Thymus (tissue), 11 donors: ENCODE measurements around the gene IL22RA1. TPM values are rescaled to one million over a fixed set of nuclear protein-coding genes. Genes with fewer than 3 reads are reported as not detected.

Experiments
- DNase-seq, 9 donors: peaks; one replicate each; pipeline ENCODE4 v3.0.0-alpha.2; 2013; ENCODE audit warnings: low spot score in 9 of 9, low read depth in 6 of 9, missing footprints in 1 of 9
- H3K27ac ChIP-seq, 2 donors: one replicate each; pipeline ENCODE4 v1.5.1; 2013; ENCODE audit warnings: control low read depth in 1 of 2, low read depth in 1 of 2, low read length in 1 of 2, mild to moderate bottlenecking in 1 of 2, moderate library complexity in 1 of 2
- H3K27me3 ChIP-seq, 2 donors: one replicate each; pipeline ENCODE4 v1.5.1; 2013; ENCODE audit warnings: low read length in 1 of 2; ENCODE audit not compliant: control insufficient read depth in 2 of 2, insufficient read depth in 1 of 2
- H3K36me3 ChIP-seq, 2 donors: one replicate each; pipeline ENCODE4 v1.5.1; 2013; ENCODE audit warnings: low read length in 1 of 2, mild to moderate bottlenecking in 1 of 2, moderate library complexity in 1 of 2; ENCODE audit not compliant: control insufficient read depth in 2 of 2, insufficient read depth in 2 of 2
- H3K4me1 ChIP-seq, 2 donors: one replicate each; pipeline ENCODE4 v1.5.1; 2013; ENCODE audit warnings: low read length in 2 of 2; ENCODE audit not compliant: control insufficient read depth in 2 of 2, insufficient read depth in 2 of 2
- H3K4me3 ChIP-seq, 2 donors: one replicate each; pipeline ENCODE4 v1.5.1; 2013; ENCODE audit warnings: low read length in 2 of 2, control low read depth in 1 of 2, mild to moderate bottlenecking in 1 of 2
- H3K9me3 ChIP-seq, 2 donors: one replicate each; pipeline ENCODE4 v1.5.1; 2013; ENCODE audit warnings: low read length in 1 of 2, mild to moderate bottlenecking in 1 of 2; ENCODE audit not compliant: control insufficient read depth in 2 of 2, insufficient read depth in 1 of 2
- WGBS: extraction: QIAGEN DNeasy Blood & Tissue Kit; methylation state at CpG from one replicate; pipeline ENCODE4 v1.1.7; 2013; 5-methylcytosine and 5-hydroxymethylcytosine counted together
- polyA plus RNA-seq: library from polyadenylated mRNA; stranded (reverse); fragments of 200-250 nt; gene quantifications from one replicate; pipeline ENCODE4 v1.2.3, GENCODE V29; 2013
- total RNA-seq: library from RNA; stranded (reverse); fragments of 120-200 nt; gene quantifications from one replicate; pipeline ENCODE4 v1.2.4, GENCODE V29; 2013
- donor health status: healthy.

The IL22RA1 gene
- total and polyA plus RNA-seq, 2 donors: 0.09 TPM; not detected in 1

- Histone ChIP-seq H3K4me3 (no peak overlapping the region), H3K27ac (no peak overlapping the region), H3K9me3 (peaks cover 0 to 4% of the 10 kb centered on the region in 2 donors), H3K4me1 (no peaks in the 10 kb centered on the region), H3K36me3 (no peaks in the 10 kb centered on the region), H3K27me3 (no peaks in the 10 kb centered on the region)
- WGBS: 93% methylated on average over 1 of the region's 1 CpG
- DNase-seq: no peak
Measured at GRCh38 chr1:24133819-24134218, 9.1 kb downstream of the IL22RA1 start.

GRCh38 chr1:24130385-24130784 lies 12.6 kb downstream of the IL22RA1 start:
- H3K36me3 ChIP-seq: no peaks in the 10 kb centered on the region
- peaks cover 0 to 3% of the 10 kb centered on the region in 2 donors for H3K27me3 ChIP-seq
- H3K4me3 ChIP-seq: no peak overlapping the region
- WGBS: 92% methylated on average over 3 of the region's 3 CpGs
- H3K27ac ChIP-seq: no peak overlapping the region
- peaks cover 0 to 4% of the 10 kb centered on the region in 2 donors for H3K9me3 ChIP-seq
- DNase-seq: no peak
- no peaks in the 10 kb centered on the region for H3K4me1 ChIP-seq

- Histone ChIP-seq H3K27me3 (peaks cover 0 to 3% of the 10 kb centered on the region in 2 donors), H3K27ac (no peak overlapping the region), H3K4me1 (no peaks in the 10 kb centered on the region), H3K9me3 (peaks cover 0 to 4% of the 10 kb centered on the region in 2 donors), H3K4me3 (no peak overlapping the region), H3K36me3 (no peaks in the 10 kb centered on the region)
- WGBS: 94% methylated on average over 7 of the region's 7 CpGs
- no peak for DNase-seq
Measured at GRCh38 chr1:24127801-24128363, 15.1 kb downstream of the IL22RA1 start.

- no peak overlapping the region for H3K4me3 ChIP-seq
- no peak overlapping the region for H3K27ac ChIP-seq
- DNase-seq: no peak
- no peaks in the 10 kb centered on the region for H3K4me1 ChIP-seq
- WGBS: 94% methylated on average over 3 of the region's 3 CpGs
- peaks cover 0 to 4% of the 10 kb centered on the region in 2 donors for H3K9me3 ChIP-seq
- peaks cover 0 to 3% of the 10 kb centered on the region in 2 donors for H3K27me3 ChIP-seq
- H3K36me3 ChIP-seq: no peaks in the 10 kb centered on the region
Measured at GRCh38 chr1:24127134-24127800, 15.7 kb downstream of the IL22RA1 start.

- H3K4me1 ChIP-seq: no peaks in the 10 kb centered on the region
- 85% methylated on average over 5 of the region's 5 CpGs for WGBS
- H3K4me3 ChIP-seq: no peak overlapping the region
- H3K27me3 ChIP-seq: peaks cover 0 to 3% of the 10 kb centered on the region in 2 donors
- H3K27ac ChIP-seq: no peak overlapping the region
- H3K36me3 ChIP-seq: no peaks in the 10 kb centered on the region
- peaks cover 0 to 4% of the 10 kb centered on the region in 2 donors for H3K9me3 ChIP-seq
- no peak for DNase-seq
Measured at GRCh38 chr1:24126672-24127023, 16.3 kb downstream of the IL22RA1 start.

GRCh38 chr1:24126018-24126671 lies 16.8 kb downstream of the IL22RA1 start:
- 57% methylated on average over 6 of the region's 6 CpGs for WGBS
- Histone ChIP-seq H3K4me3 (no peak overlapping the region), H3K9me3 (peaks cover 0 to 4% of the 10 kb centered on the region in 2 donors), H3K4me1 (no peaks in the 10 kb centered on the region), H3K27me3 (peaks cover 0 to 3% of the 10 kb centered on the region in 2 donors), H3K27ac (no peak overlapping the region), H3K36me3 (no peaks in the 10 kb centered on the region)
- no peak for DNase-seq

GRCh38 chr1:24125456-24125855 lies 17.5 kb downstream of the IL22RA1 start:
- no peak for DNase-seq

GRCh38 chr1:24124980-24125379 lies 18.0 kb downstream of the IL22RA1 start:
- no peak overlapping the region for H3K27ac ChIP-seq
- WGBS: 94% methylated on average over 2 of the region's 2 CpGs
- H3K36me3 ChIP-seq: no peaks in the 10 kb centered on the region
- H3K27me3 ChIP-seq: peaks cover 0 to 3% of the 10 kb centered on the region in 2 donors
- no peak overlapping the region for H3K4me3 ChIP-seq
- H3K4me1 ChIP-seq: peaks cover 0 to 3% of the 10 kb centered on the region in 2 donors
- no peak for DNase-seq
- no peaks in the 10 kb centered on the region for H3K9me3 ChIP-seq

More at GRCh38 chr1:24125456-24125855, 17.5 kb downstream of the IL22RA1 start:
- no peaks in the 10 kb centered on the region for H3K36me3 ChIP-seq
- H3K4me3 ChIP-seq: no peak overlapping the region
- WGBS: 85% methylated on average over 4 of the region's 4 CpGs
- H3K27me3 ChIP-seq: peaks cover 0 to 3% of the 10 kb centered on the region in 2 donors
- peaks cover 0 to 3% of the 10 kb centered on the region in 2 donors for H3K4me1 ChIP-seq
- H3K27ac ChIP-seq: no peak overlapping the region
- no peaks in the 10 kb centered on the region for H3K9me3 ChIP-seq

GRCh38 chr1:24123611-24124010 lies 19.3 kb downstream of the IL22RA1 start:
- Histone ChIP-seq H3K27me3 (peaks cover 0 to 3% of the 10 kb centered on the region in 2 donors), H3K4me3 (no peak overlapping the region), H3K27ac (no peak overlapping the region), H3K4me1 (peaks cover 0 to 3% of the 10 kb centered on the region in 2 donors), H3K9me3 (no peaks in the 10 kb centered on the region), H3K36me3 (no peaks in the 10 kb centered on the region)
- 92% methylated on average over 6 of the region's 6 CpGs for WGBS
- no peak for DNase-seq
